ENCODE measurements around the gene SEMA3C.

SEMA3C gene

DNA sequence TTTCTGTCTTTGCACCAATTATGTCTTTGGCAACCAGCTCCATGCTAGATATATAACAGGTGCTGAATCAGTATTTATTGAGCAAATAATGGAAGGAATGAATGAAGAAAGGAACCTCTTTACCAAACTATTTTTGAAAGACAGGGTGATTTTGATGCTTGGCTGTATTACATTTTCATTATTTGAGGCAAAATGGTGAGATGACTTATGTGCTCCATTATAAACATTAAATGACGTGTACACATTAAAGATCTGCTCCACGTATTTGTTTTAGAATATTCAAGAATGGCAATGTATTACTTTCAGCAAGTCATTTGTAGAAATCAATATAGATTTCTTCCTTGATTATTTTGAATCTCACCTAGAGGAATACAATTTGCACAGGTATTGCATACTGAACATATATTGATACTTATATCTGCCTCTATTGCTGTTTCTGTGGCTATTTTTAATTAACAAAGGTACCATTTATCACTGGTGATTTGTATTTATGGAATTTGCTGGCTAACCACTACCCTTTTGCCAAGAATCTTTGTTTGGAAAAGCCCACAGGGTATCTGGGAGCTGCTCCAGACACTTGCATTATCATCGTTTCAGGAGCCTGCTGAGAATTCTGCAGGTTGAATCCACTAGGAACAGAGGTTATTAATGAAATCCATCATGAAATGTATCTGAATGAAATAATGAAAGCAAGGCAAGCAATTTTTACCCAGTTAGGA lies 92.2 kb downstream of the SEMA3C start:
- TF ChIP-seq, protein P1, sequence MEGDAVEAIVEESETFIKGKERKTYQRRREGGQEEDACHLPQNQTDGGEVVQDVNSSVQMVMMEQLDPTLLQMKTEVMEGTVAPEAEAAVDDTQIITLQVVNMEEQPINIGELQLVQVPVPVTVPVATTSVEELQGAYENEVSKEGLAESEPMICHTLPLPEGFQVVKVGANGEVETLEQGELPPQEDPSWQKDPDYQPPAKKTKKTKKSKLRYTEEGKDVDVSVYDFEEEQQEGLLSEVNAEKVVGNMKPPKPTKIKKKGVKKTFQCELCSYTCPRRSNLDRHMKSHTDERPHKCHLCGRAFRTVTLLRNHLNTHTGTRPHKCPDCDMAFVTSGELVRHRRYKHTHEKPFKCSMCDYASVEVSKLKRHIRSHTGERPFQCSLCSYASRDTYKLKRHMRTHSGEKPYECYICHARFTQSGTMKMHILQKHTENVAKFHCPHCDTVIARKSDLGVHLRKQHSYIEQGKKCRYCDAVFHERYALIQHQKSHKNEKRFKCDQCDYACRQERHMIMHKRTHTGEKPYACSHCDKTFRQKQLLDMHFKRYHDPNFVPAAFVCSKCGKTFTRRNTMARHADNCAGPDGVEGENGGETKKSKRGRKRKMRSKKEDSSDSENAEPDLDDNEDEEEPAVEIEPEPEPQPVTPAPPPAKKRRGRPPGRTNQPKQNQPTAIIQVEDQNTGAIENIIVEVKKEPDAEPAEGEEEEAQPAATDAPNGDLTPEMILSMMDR (conservative IDR thresholded peaks at IDR 0.05; ENCODE audit: low read depth, low read length) = no peak
- DNase-seq (ENCODE audit: low read depth) = peak; percentile 47
- no peak overlapping the region for H3K4me3 ChIP-seq (ENCODE audit: low read depth, low read length)

DNA sequence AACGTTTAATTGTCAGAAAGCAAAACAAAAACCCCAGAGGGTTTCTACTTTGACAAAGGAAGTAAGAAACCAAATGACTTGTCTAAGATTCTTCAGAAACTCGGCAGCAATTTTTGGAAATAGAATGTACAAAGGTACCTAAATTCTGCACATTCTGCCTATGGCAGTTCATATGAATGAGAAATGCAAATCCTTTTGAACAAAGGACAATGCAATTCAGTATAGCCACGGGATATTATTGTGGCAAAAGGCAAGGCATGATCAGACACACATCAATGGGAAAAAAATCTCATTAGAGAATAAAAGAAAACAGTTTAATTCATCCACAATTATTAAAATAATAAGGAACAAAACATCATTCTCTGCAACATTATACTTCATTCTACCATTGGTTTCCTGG lies 93.4 kb downstream of the SEMA3C start:
- TF ChIP-seq, protein P1 (conservative IDR thresholded peaks at IDR 0.05; ENCODE audit: low read depth, low read length) = no peak
- no peak overlapping the region for H3K4me3 ChIP-seq (ENCODE audit: low read depth, low read length)
- DNase-seq (ENCODE audit: low read depth) = no peak

DNA sequence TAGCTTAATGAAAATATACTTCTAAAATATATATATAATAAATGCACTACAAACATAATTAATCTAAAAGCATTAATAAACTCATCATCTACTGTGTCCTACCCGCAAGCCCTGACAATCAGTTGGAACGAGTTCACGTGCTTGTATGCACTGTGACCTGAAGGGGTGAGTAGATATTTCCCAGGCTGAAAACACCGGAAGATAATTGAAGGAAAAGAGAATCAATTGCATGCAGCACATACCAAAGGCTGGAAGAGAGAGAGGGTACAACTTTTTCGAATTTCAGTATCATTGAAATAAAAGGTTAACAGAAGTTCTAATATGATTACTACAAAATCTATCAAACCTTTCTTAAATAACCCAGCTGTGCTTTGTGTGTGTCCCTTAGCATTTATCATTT lies 94.6 kb downstream of the SEMA3C start:
- TF ChIP-seq, protein P1 (conservative IDR thresholded peaks at IDR 0.05; ENCODE audit: low read depth, low read length) = no peak
- DNase-seq (ENCODE audit: low read depth) = no peak
- no peak overlapping the region for H3K4me3 ChIP-seq (ENCODE audit: low read depth, low read length)

DNA sequence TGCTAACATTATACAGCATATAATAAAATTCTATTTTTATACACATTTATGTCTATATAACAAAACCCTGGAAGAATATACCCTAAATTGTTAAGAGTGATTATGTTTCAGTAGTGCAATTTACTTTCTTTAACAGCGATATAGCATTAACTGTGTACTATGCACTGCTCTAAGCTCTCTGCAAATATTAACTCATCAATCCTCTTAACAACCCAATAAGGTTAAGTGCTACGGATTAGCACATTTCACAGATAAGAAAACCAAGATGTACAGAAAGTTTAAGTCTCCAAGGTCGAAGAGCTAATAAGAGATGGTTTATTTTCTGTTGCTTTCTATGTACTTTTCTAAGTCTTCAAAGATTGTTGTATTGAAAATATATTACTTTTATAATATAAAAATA lies 95.8 kb downstream of the SEMA3C start:
- DNase-seq (ENCODE audit: low read depth) = no peak
- H3K4me3 ChIP-seq (ENCODE audit: low read depth, low read length) = no peak overlapping the region
- TF ChIP-seq, protein P1 (conservative IDR thresholded peaks at IDR 0.05; ENCODE audit: low read depth, low read length) = no peak

DNA sequence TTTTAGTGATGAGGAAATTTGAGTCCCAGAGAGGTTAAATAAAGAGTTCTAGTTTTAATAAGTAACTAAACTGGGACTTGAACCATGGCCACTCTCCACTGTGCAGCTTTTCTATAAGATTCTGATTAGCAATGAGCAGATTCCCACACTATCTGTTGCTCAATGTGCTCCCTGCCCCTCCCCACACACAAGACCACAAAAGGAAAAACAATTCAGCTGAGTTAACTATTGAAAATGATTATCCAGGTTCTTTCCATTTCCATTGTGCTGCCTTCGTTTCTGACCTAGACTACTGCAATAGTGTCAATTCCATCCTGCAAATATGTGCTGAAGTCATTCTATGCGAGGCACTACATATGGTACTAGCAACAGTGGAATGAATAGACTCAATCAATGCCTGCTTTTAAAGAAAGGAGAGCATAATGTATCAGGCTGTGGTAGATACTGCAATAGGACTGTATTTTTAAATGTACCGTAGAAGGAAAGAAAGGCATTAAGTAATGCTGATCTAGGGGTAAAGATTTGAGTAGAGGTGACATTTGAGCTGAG lies 97.0 kb downstream of the SEMA3C start:
- H3K4me3 ChIP-seq (ENCODE audit: low read depth, low read length) = no peak overlapping the region
- peak; percentile 49 for DNase-seq (ENCODE audit: low read depth)
- TF ChIP-seq, protein P1 (conservative IDR thresholded peaks at IDR 0.05; ENCODE audit: low read depth, low read length) = no peak

DNA sequence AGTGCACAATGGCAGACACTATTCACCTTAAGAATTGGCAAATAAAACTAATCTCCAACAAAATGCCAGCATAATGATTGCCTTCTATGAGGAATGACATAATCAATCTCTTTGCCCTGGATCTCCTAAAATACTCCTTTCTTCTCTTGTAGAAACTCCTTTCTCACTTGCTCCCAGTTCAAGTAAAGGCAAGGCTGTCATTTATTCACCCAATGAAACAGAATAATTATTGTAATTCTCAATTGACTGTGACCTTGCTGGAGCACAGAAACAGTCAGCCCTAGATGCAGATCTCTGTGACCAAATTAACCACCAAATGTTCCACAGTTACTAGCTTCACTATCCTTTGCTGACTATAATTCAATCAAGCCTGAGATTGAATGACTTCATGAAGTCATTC lies 99.3 kb downstream of the SEMA3C start:
- H3K4me3 ChIP-seq (ENCODE audit: low read depth, low read length) = no peak overlapping the region
- DNase-seq (ENCODE audit: low read depth) = no peak
- TF ChIP-seq, protein P1 (conservative IDR thresholded peaks at IDR 0.05; ENCODE audit: low read depth, low read length) = no peak

DNA sequence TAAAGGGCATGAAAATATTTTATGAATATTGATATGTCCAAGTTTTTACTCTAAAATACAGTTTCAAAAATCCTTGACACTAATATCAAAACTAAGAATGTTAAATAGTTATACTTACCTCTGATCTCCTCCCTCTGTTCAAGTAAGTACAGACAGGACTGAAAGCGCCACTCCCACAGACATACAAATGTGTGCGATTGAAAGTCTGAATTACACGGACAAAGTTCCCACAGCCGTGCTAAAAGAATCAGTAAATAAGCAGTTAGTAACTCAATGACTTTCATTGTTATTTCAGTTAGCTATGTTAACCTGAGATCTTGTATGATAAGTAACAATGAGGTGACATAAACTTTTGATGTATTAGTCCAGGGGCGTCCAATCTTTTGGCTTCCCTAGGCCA lies 100.7 kb downstream of the SEMA3C start:
- TF ChIP-seq, protein P1 (conservative IDR thresholded peaks at IDR 0.05; ENCODE audit: low read depth, low read length) = no peak

More for the DNA sequence above, 100.7 kb downstream of the SEMA3C start:
- no peak overlapping the region for H3K4me3 ChIP-seq (ENCODE audit: low read depth, low read length)
- no peak for DNase-seq (ENCODE audit: low read depth)

All from choroid plexus epithelial cell (primary cell).